H1 (cell line): ENCODE results near the gene HECTD4.
"Not testable (repeated sequence)": the region's sequence is repeated elsewhere in the genome, so short reads cannot be mapped to it uniquely, and the experiment has no call there.

ENCODE experiments used
- CHD1 ChIP-seq: IDR thresholded peaks from 2 replicates; pipeline ENCODE4 v1.6.1; 2012; ENCODE audit warnings: low read depth, low read length, improper control_type of control experiment
- EP300 ChIP-seq, 2 experiments: IDR thresholded peaks; 1 replicate in 1 of 2; 2 replicates in 1 of 2; pipeline ENCODE4 v1.6.1; 2011 to 2012; ENCODE audit warnings: low read depth in 2 of 2, low read length in 2 of 2, mild to moderate bottlenecking in 2 of 2, borderline replicate concordance in 1 of 2, inconsistent platforms in 1 of 2, moderate library complexity in 1 of 2
- EZH2 ChIP-seq: fragments of 200-600 bp; sonication (generic); IDR thresholded peaks from 2 replicates; pipeline ENCODE4 v1.7.1; 2012; ENCODE audit warnings: low read depth, mild to moderate bottlenecking, moderate library complexity, low read length, inconsistent platforms; ENCODE audit not compliant: severe bottlenecking
- GTF2F1 ChIP-seq: IDR thresholded peaks from 2 replicates; pipeline ENCODE4 v1.6.1; 2012; ENCODE audit warnings: low read depth, low read length, improper control_type of control experiment, borderline replicate concordance
- RBBP5 ChIP-seq: IDR thresholded peaks from 2 replicates; pipeline ENCODE4 v1.7.1; 2012; ENCODE audit warnings: low read depth, mild to moderate bottlenecking, inconsistent platforms, low read length, moderate library complexity, borderline replicate concordance
- TBP ChIP-seq: IDR thresholded peaks from 2 replicates; pipeline ENCODE4 v1.6.1; 2011; ENCODE audit warnings: low read depth, low read length, improper control_type of control experiment
- TCF12 ChIP-seq: IDR thresholded peaks from 2 replicates; pipeline ENCODE4 v1.6.1; 2011; ENCODE audit warnings: low read depth, mild to moderate bottlenecking, low read length
- YY1 ChIP-seq: IDR thresholded peaks from 2 replicates; pipeline ENCODE4 v1.6.1; 2011; ENCODE audit warnings: low read depth, mild to moderate bottlenecking, low read length
- TF ChIP-seq, protein P1 (sequence below), 3 experiments: IDR thresholded peaks; 1 replicate in 2 of 3; 2 replicates in 1 of 3; pipeline versions ENCODE4 v1.5.1 to v1.6.1; 2011; ENCODE audit warnings: low read length in 3 of 3, mild to moderate bottlenecking in 3 of 3, inconsistent platforms in 2 of 3, low read depth in 1 of 3, moderate library complexity in 1 of 3; ENCODE audit not compliant: insufficient read depth in 1 of 3; ENCODE audit errors: control extremely low read depth in 1 of 3

DNA sequence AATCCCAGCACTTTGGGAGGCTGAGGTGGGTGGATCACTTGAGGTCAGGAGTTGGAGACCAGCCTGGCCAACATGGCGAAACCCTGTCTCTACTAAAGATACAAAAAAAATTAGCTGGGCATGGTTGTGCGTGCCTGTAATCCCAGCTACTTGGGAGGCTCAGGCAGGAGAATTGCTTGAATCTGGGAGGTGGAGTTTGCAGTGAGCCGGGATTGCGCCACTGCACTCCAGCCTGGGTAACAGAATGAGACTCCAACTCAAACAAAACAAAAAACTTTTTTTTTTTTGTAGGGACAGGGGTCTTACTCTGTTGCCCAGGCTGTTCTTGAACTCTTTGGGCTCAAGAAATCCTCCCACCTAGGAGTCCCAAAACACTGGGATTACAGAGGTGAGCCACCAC, 33.2 kb upstream of the HECTD4 start:
- TF ChIP-seq EP300 (IDR thresholded peaks at IDR 0.05; ENCODE audit: borderline replicate concordance in 1 of 2, low read depth in 2 of 2, low read length in 2 of 2); YY1; CHD1; TBP; GTF2F1; RBBP5; TCF12; EZH2: not testable (repeated sequence)
- TF ChIP-seq, protein P1, sequence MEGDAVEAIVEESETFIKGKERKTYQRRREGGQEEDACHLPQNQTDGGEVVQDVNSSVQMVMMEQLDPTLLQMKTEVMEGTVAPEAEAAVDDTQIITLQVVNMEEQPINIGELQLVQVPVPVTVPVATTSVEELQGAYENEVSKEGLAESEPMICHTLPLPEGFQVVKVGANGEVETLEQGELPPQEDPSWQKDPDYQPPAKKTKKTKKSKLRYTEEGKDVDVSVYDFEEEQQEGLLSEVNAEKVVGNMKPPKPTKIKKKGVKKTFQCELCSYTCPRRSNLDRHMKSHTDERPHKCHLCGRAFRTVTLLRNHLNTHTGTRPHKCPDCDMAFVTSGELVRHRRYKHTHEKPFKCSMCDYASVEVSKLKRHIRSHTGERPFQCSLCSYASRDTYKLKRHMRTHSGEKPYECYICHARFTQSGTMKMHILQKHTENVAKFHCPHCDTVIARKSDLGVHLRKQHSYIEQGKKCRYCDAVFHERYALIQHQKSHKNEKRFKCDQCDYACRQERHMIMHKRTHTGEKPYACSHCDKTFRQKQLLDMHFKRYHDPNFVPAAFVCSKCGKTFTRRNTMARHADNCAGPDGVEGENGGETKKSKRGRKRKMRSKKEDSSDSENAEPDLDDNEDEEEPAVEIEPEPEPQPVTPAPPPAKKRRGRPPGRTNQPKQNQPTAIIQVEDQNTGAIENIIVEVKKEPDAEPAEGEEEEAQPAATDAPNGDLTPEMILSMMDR (IDR thresholded peaks at IDR 0.05; ENCODE audit: control extremely low read depth in 1 of 3, insufficient read depth in 1 of 3, low read depth in 1 of 3, low read length in 3 of 3): not testable (repeated sequence)
